IPS-NIHi7 (cell line): ENCODE data around the gene SYNE1.

Experiments used
- DNase-seq: peaks from one replicate; pipeline ENCODE4 v3.0.0; 2012; ENCODE audit warnings: mixed read lengths; ENCODE audit errors: extremely low spot score

SYNE1 gene

DNA sequence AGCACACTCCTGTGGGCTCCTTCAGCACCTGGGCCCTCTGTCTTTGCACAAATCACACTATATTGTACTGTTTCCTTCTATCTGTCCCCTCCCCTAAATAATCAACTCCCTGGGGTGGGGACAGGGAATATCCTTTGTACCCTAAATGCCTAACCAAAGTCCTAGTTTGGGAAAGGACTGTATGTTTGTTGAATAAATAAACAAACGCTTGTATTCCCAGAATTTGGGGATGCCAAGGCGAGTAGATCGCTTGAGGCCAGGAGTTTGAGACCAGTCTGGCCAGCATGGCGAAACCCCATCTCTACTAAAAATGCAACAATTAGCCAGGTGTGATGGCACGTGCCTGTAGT lies 322.7 kb downstream of the SYNE1 start:
- DNase-seq = no peak

DNA sequence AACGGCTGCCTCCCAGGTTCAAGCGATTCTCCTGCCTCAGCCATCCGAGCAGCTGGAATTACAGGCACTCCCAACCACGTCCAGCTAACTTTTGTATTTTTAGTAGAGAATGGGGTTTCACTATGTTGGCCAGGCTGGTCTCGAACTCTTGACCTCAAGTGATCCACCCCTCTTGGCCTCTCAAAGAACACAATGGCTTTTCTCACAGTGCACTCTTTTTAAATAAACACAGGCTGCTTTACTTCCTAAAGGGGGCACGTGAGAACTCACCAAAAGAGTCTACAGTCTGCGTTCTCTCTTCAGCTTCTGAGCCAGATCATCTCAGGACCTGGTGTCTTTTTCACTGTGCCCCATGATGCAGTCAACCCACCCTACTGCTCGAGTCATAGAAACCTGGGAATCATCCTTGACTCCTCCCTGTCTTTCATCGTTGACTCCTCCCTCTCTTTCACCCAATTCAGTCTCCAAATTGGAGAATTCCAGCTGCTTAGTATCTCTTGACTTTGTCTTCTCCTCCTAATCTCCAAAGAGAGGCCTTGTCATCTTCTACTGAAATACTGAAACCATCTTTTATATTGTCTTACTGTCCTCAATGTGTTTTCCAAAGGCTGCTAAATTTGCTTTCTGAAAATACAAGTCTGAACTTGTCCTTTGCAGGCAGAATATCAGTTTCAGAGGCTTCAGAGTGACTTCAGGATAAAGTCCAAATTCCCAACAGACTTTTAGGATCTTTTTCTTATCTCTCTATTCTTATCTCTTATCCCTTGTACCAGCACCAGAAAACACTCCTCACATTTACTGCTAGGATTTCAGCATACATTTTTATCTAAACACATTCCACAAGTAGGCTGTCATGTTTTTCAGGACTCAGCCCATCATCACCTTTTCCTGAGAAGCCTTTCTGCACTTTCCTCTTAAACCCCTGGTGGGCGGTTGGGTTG lies 323.4 kb downstream of the SYNE1 start:
- peak; percentile 22 for DNase-seq

DNA sequence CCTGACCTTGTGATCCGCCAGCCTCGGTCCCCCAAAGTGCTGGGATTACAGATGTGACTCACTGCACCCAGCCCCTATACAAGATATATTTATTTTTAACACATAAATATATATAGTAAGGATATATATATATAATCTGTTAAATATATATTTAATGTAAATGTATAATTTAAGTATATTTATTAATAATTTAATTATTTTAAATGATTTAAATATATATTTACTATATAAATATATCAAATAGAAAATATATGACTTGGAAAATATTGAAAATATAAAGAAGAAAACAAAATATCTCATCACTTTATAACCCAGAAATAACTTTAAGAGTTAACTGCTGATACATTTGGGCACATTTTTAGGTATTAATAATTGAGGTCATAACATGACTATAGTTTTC lies 324.7 kb downstream of the SYNE1 start:
- no peak for DNase-seq

DNA sequence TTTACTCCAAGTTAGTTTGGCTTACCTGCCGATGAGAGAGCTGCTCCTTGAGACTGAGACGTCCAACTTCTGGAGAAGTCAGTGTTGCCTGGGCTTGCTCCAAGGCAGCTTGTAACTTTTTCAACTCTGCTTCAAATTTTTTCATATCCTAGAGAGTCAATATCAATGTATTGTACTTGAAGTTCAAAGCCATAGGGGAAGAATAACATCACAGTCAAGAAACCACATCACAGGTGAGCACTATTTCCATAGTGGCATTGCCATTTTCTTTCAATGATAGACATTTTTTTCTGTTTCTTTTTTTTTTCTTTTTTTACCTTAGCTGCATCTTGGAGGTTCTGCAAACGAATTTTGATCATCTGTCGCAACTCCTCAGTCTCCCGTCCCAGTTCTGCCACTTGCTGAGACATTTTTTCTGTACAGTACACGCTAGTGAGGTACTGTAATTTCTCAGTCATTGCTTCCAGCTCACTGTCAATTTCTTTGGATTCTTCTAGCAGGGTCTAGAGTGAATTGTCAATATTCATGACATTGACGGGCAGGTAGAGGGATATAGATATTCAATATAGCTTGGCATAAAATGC lies 326.7 kb downstream of the SYNE1 start:
- DNase-seq = no peak

DNA sequence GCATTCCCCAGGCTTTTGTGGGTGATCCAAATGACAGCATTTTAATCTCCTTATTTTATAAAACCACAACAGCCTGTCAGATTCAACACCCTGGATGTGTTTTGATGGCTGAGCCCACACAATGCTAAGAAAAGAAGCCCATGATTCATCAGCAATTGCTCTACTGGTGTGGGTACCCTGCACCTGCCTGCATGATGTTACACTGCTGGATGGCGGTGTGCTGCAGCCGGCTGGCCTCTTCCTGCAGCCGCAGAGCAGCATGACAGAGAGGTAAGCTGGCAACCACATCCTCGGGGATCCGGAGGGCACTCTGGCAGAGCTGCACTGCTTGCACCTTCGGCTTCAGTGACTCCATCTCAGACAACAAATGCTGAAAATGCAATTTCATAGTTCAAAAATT lies 327.5 kb downstream of the SYNE1 start:
- DNase-seq = no peak

DNA sequence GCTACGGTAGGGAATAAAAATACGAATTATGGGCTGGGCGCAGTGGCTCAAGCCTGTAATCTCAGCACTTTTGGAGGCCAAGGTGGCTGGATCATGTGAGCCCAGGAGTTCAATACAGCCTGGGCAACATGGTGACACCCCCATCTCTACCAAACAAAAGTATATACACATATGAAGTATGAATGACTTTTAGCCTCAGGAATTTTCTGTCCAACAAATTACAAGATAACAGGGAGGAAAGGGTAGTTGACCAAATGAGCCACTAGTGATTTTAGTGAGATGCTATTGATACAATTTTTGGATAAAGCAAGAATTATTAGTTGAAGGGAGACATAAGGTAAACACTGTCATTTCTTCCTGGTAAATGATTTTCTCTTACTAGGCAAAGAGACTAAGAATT lies 328.2 kb downstream of the SYNE1 start:
- no peak for DNase-seq

DNA sequence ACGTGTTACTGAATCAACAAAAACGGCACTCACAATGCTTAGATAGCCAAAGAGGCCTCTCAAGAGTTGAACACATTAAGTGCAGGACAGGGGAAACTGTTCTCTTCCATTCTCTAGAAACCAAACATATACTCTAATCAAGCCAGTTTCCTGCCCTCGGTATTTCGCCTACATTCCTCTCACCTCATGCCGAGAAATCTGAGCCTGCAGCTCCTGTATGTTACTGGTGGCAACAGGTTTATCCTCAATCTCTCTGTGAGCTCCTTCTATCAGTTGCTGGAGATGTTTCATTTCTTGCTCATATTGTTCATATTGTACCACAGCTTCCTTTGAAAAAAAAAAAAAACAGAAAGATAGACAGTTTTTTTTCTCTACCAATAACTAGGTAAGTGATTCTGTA lies 328.9 kb downstream of the SYNE1 start:
- DNase-seq = no peak

DNA sequence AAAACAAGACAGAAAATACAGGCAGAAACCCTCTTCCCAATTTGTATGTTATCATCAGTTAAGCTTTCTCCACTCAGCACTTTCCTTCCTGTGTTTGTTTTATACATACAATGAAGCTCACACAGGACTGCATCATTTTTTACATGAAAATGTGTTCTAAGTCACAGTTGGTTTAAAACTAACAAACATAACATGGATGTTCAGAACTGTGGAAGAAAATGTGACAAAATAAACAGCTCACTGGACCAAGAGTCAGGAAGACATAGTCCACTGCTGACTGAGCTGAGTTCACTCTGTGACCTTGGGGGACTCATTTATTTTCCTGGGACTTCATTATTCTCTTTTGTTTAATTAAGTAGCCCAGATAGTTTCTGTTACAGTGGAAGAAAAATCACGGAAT lies 331.5 kb downstream of the SYNE1 start:
- DNase-seq = no peak

DNA sequence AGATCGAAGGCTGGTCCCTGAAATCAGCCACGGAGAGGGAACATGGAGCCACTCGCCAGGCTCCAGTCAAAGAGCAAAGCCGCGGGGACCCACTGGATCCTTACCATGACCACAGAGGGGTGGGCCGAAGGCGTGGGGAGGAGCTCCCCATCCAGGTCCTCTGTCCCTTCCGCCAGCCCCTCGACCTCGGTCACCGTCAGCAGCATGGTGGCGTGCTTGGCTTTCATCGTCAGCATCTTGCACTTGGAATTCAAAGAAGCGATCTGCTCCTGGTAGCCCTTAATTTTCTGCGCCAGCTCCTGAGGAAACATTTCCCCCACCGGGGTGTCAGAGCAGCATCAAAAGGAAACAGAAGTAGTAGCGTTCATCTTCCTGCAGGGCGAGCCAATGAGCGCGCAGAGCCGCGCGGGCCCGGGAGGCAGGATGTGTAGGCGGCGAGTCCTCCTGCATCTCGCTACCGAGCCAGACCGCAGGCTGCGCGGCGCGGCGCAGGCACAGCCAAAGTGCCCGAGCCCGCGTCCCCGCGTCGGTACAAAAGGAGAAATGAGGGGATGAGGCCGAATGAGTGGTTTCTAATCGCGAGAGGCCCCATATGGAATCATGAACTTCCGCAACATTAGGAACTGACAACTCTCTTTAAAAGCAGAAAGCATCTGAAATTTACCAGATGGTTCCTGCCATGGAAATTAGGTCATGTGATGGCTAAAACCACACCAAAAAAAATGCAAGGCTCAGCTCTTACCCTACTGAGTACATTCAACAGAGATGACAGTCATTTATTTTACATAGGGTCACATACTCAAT lies 335.2 kb downstream of the SYNE1 start:
- peak; percentile 87 for DNase-seq

DNA sequence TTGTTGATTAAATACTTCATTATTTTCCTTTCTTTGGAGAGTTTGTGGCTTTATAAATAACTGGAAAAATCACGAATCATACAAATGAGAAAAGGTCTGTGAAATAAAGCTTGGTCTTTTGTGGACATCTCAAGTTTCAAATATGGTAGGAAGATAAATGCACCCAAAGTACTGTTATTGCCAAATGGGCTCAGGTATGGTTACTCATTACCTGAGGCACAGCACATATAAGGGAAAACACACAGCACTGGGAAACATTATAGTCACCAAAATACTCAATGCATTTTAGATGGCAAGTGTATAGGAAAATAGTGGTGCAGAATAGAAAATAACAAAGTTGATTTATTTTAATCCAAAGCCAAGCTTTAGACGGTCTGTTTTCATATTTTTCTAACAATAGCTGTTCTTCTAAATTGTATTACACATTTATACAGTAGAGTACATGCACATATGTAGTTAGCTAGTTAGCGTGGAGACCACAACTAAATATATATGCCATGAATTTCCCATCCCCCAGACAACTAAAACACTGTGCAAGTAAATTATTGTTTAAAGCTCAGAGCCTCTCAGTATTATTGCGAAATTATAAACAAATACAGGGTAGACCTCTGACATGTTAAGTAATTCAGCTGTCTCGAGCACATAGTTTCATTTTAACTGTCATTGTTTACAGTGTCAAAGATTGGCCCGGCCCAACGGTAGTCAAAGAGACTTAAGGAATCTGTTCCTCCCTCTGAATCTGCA lies 336.0 kb downstream of the SYNE1 start:
- DNase-seq = no peak

DNA sequence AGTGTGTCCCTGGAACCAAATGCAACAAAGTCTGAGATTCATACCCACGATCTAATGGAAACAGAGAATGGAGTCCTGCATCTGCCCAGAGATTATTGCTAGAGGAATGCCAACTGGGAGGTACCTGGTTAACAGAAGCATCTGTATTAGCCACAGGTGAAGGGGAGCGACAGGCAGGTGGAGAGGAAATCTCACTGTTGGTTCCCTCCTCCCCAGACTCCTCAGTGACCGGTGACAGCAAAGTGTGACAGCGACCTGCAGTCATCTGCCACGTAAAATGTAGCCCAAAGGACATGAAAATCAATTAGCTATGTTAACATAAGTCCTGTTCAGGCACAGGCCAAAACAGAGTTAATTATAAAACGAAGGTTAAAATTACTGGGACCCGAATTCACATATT lies 336.6 kb downstream of the SYNE1 start:
- no peak for DNase-seq

DNA sequence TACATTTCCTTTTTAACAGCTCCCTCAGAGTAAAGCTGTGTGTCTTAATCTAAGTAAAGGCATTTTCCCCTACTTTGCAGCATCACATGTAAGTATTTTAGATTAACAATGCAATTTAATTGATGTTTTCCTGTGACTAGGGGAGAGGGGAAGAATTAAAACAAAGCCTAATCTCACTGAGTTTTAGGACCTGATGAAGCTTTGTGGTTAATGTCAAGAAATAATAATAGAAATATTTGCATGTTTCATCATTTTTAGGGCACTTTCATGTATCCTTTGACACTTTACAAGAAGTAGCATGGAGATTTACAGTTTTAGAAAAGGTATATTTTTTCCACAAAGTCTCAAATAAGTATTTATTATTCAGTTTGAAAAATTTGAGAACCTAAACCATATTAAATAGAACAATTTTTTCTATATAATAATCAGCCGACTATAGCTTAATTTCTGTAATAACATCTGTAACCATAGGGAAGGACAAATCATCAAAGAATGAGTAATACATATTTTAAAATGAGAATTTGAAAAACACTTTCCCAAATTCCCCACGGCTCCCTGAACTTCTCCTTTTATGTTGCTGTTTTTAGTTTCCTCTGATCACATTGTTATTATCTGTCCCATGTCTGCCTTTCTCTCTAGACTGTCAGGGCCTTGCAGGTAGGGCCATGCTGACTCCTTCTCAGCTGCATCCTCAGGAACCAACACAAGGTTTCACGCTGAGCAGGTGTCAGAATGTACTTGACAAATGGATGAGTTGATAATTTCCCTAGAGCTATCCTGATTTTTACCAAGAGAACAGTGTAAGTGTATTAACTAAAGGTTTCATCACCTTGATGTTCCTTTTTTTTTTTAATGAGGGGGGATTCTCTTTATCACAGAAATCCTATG lies 338.1 kb downstream of the SYNE1 start:
- DNase-seq = no peak

DNA sequence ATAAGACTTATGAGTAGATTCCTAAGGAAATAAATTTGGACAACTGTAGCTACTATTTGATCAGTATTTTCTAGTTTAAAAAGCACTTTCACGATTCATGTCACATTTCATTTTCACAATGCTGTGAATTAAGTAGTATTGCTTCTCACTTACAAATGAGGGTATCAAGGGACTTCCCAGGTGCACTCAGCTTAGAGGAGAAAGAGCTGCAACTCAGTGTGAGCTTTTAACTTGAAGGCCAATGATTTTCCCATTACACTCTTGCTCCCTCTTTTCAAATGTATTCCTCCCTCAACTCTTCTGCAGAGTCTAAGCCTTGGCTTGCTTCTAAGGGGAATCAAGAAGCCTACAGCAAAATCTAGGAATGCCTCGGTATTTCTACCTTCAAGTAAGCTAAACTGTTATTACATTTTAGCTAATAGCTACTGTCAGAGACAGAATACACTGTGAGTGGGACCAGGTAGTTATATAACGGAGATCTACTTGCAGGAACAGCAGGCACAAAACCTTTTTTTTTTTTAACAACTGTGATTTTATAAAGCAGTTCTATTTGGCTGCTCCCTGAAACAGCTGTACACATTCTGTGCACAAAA lies 339.0 kb downstream of the SYNE1 start:
- no peak for DNase-seq

DNA sequence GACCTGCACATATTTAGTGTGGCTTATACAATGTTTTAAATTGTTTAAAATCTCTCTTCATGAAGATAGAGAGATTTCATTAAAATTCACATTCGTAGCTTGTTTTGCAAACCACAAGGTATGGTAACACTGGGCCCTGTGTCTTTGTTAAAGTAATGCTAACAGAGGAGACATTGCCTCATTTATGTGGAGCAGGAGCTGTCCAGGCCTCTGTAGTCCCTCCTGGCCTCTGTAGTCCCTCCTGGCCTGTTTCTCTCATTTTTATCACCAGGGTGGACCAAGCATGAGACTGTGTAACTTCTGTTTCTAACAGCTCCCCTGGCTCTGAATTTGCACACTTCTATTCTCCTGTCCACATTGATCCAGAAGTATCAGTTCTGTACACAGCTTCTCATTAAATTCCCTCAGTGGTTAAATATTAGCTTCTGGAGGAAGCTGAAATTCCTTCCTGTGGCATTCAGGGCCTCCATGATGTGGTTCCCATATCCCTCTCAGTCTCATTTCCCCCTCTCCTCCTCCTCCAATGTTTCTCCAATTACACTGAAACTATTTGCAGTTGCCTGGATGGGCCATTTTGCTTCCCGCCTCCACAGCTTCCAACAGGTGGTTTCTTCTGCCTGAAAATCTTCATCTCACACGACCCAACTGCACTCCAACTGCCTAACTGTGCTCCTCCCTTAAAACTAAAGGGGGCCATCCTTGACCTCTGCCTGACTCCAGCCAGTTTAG lies 340.4 kb downstream of the SYNE1 start:
- peak; percentile 13 for DNase-seq

DNA sequence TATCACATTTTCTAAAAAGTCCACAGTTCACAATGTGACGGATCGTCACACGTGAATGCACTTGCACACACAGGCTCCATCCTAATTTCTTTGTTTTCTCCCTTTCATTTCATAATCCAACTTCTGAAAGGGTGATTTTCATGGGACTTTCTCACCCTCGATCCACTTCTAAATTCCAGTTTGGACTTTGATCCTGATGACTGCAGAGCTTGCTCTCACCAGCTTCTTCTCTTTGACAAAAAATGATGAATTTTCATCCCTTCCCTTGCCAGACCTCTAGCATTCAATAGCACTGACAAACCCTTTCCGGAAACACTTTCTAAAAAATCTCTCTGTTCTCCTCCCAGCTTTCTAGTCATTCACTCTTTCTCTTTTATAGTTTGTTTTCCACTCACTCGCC lies 341.2 kb downstream of the SYNE1 start:
- DNase-seq = no peak

DNA sequence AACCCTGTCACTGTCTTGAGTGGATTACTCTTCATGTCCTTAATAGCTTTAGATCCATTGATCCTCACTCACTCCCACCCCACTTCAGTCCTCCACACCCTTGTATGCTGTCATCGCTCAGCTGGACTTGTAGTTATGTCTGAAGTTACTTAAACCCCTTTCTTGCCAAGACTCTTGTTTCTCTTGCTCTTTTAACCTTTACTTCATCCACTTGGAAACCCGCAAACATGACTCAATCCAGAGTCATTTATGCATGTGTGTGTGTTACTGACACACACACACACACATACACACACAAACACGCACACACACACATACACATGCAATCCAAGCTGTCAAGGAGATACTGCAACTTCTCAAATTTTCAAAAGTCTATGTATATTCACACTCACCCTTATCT lies 341.8 kb downstream of the SYNE1 start:
- no peak for DNase-seq

DNA sequence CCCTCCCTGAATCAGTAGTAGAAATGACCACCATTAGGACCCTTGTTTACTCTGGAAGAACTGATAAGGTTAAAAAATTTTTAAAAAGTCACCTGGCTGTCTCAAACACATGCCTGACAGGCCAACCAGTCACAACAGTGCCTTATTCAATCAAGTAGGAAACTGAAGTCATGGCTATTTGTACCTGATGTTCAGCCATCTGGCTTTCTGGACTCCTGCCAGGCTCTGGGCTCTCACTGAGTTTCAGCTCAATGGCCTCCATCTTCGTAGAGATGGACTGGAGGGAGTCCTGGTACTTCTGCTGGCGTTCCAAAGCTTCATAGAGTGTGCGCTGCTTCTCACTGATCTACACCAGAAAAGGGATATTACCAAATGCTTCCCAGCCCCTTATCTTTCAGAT lies 343.8 kb downstream of the SYNE1 start:
- no peak for DNase-seq

DNA sequence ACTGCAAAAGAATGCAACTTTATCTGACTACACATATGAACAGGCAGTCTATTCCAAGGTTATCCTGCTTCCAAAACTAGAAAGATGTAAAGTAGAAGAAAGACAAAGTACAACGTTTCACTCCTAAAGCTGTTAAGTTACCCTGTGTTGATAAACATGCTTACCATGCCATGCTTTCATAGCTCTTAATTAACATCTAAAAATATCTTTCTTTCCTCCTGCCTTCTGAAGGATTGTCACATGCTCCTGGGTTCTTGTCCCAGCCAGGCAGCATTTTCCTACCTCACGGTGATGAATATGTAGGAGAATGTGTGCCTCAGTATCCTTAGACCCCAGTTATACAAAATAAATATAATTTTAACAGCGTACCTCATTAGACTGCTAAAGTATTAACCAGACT lies 344.6 kb downstream of the SYNE1 start:
- no peak for DNase-seq

DNA sequence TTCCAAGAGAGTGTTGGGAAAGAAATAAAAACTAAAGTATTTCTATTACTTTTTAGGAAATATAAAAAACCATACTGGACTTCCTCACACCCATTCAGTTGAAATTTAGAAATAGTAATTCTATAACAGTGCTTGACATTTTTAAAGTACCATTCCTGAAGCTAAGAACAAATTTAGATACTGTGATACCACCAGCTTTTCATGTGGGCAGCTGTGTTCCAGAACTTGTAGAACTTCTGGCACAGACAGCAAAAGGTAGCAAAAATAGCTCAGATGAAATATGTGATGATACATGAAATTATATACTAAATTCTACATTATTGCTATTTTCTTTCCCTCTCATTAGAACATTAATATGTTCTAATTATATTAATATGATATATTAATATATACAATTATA lies 346.5 kb downstream of the SYNE1 start:
- DNase-seq = no peak

DNA sequence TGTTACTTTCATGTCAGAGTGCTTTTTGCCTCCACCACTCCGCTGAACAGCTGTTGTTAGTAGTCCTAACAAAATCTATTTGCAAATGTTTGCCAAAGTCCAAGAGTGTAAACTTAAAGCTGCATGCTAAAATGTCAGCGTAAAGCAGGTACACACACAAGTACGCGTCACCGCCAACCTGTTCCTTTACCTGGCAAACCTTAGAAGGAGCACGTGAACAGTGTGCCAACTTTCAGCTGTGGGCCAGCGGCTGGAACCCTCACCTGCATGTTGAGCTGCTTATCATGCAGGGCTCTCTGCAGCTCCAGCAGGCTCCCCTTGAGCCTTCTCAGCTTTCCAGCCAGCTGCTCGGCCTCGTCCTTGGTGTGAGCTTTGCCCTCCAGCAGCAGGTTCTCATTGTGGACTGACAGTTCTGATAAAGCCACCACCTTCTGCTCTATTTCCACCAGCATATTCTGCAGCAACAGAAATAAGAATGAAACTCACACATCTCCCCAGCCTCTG lies 359.3 kb downstream of the SYNE1 start:
- no peak for DNase-seq
